Type B pancreatic cell (in vitro differentiated cells): ENCODE data around the gene RNF39. TPM values are rescaled to one million over a fixed set of nuclear protein-coding genes. Genes with fewer than 3 reads are reported as not detected.

Experiments
- DNase-seq: peaks from one replicate; pipeline ENCODE4 v3.0.0; 2021; ENCODE audit warnings: mixed read lengths; ENCODE audit not compliant: unreplicated experiment; ENCODE audit errors: extremely low spot score
- H3K27ac Mint-ChIP-seq: 2 replicates; pipeline ENCODE4 v1.8.0; 2021; ENCODE audit warnings: mild to moderate bottlenecking, mixed read lengths
- H3K27me3 Mint-ChIP-seq: 2 replicates; pipeline ENCODE4 v1.8.0; 2021; ENCODE audit warnings: mixed read lengths
- H3K36me3 Mint-ChIP-seq: 2 replicates; pipeline ENCODE4 v1.8.0; 2021; ENCODE audit warnings: mixed read lengths
- H3K4me1 Mint-ChIP-seq: one replicate; pipeline ENCODE4 v1.8.0; 2021; ENCODE audit warnings: mixed read lengths; ENCODE audit not compliant: unreplicated experiment
- H3K4me3 Mint-ChIP-seq: 2 replicates; pipeline ENCODE4 v1.8.0; 2021; ENCODE audit warnings: mild to moderate bottlenecking, mixed read lengths
- H3K9me3 Mint-ChIP-seq: 2 replicates; pipeline ENCODE4 v1.8.0; 2021; ENCODE audit warnings: mixed read lengths
- total RNA-seq: library from RNA; stranded (reverse); gene quantifications from 2 replicates; pipeline ENCODE4 v1.2.1, GENCODE V29; 2021; ENCODE audit warnings: low replicate concordance
- TF ChIP-seq, protein P1 (sequence below): fragments of 200-600 bp; sonication (generic); conservative IDR thresholded peaks from 2 replicates; pipeline ENCODE4 v1.5.0; 2021; ENCODE audit warnings: antibody characterized with exemption, mild to moderate bottlenecking

The RNF39 gene
- total RNA-seq, 1 donor from 2014 or later, result 1.5 TPM

DNA sequence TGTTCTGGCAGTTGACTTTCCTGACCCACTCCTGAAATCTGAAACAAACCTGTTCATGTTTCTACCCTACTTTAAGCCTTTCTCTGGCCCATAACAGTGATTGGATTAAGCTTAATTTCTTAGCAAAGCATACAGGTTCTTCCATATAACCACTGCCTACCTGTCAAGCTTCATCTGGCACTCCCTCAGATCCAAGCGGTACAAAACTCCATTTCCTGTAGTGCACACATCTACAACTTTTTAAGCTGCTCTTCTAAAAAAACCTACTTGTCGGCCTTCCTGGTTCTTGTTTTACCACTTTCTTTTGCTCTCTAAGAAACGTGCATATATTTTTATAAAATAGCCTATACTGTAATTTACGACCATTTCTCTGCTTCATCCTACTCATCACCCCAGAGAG lies 9.5 kb downstream of the RNF39 start:
- Mint-ChIP-seq H3K27me3 (peaks cover 32% of the 10 kb centered on the region), H3K27ac (peak overlapping the region; percentile 98), H3K4me3 (peak overlapping the region; percentile 95), H3K4me1 (peaks cover 35% of the 10 kb centered on the region), H3K9me3 (no peaks in the 10 kb centered on the region), H3K36me3 (peaks cover 36% of the 10 kb centered on the region)
- DNase-seq, result no peak
- TF ChIP-seq, protein P1, sequence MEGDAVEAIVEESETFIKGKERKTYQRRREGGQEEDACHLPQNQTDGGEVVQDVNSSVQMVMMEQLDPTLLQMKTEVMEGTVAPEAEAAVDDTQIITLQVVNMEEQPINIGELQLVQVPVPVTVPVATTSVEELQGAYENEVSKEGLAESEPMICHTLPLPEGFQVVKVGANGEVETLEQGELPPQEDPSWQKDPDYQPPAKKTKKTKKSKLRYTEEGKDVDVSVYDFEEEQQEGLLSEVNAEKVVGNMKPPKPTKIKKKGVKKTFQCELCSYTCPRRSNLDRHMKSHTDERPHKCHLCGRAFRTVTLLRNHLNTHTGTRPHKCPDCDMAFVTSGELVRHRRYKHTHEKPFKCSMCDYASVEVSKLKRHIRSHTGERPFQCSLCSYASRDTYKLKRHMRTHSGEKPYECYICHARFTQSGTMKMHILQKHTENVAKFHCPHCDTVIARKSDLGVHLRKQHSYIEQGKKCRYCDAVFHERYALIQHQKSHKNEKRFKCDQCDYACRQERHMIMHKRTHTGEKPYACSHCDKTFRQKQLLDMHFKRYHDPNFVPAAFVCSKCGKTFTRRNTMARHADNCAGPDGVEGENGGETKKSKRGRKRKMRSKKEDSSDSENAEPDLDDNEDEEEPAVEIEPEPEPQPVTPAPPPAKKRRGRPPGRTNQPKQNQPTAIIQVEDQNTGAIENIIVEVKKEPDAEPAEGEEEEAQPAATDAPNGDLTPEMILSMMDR, result no peak

DNA sequence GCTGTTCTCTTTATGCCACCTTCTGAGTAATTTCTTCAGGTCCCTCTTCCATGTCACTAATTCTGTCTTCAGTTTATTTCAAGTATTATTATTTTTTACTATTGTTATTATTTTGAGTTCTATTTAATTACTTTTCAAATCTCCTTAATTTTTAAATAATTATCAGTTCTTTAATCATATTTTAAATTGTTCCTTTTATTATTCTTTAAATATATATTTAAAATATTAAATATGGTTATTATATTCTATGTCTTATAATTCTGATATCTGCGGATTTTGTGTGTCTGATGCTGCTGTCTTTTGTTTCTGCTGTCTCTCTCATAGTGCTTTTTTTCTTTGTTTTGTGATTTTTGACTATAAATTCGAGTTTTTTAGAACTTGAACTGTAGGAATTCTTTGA lies 12.3 kb downstream of the RNF39 start:
- H3K4me3 Mint-ChIP-seq, result peak overlapping the region; percentile 73
- peaks cover 10% of the 10 kb centered on the region for H3K27me3 Mint-ChIP-seq
- TF ChIP-seq, protein P1, result no peak
- peaks cover 17% of the 10 kb centered on the region for H3K36me3 Mint-ChIP-seq
- peaks cover 42% of the 10 kb centered on the region for H3K4me1 Mint-ChIP-seq
- H3K9me3 Mint-ChIP-seq, result no peaks in the 10 kb centered on the region
- DNase-seq, result no peak
- H3K27ac Mint-ChIP-seq, result no peak overlapping the region

DNA sequence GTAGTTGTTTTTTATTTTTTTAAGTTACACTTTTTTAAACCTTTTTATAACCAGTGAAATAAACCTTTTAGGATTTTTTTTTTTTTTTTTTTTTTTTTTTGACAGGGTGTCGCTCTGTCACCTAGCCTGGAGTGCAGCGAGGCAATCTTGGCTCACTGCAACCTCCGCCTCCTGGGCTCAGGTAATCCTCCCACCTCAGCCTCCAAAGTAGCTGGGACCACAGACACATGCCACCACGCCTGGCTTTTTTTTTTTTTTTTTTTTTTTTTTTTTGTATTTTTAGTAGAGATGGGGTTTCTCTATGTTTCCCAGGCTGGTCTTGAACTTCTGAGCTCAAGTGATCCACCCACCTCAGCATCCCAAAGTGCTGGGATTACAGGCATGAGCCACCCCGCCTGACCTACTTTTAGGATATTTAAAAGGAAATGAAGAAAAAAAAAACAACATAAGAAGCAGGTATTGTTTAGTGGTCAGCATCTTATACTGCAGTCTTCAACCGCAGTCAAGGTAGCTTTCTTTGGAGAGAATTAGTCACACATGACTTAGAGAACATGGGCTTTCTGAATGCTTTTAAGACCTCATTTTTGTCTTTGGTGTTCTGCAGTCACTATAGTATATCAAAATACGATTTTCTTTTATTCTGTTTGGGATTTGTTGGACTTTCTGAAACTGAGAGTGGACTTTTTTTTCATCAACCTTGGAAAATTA lies 12.9 kb downstream of the RNF39 start:
- peaks cover 10% of the 10 kb centered on the region for H3K36me3 Mint-ChIP-seq
- H3K9me3 Mint-ChIP-seq, result no peaks in the 10 kb centered on the region
- peaks cover 3% of the 10 kb centered on the region for H3K27me3 Mint-ChIP-seq
- TF ChIP-seq, protein P1, result no peak
- DNase-seq, result no peak
- H3K4me1 Mint-ChIP-seq, result peaks cover 37% of the 10 kb centered on the region
- peak overlapping the region; percentile 99 for H3K4me3 Mint-ChIP-seq
- H3K27ac Mint-ChIP-seq, result no peak overlapping the region

DNA sequence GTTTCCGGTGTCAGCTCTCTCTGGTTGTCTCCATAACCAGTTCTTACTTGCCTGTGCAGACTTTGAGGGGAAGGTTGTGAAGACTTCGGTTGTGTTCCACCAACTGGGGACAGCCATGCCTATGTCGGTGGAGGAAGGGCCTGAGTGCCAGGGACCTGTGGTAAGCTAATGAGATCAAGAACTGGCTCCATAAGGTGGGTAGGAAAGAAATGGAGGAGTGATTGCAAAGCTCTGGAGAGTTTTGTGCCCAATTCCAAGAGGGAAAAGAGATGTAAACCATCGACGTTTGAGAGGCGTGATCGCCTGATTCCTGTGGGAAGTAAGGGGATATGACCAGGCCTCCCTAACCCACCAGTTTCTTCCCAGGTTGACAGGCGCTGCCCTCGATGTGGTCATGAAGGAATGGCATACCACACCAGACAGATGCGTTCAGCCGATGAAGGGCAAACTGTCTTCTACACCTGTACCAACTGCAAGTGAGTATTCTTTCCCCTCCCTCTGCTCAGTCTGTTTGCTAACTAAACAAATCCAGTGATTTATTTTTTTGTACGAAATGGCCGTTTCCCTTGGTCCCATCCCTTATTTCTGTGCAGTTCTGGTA lies 13.6 kb downstream of the RNF39 start:
- Mint-ChIP-seq H3K36me3 (peaks cover 7% of the 10 kb centered on the region), H3K27ac (peak overlapping the region; percentile 98)
- TF ChIP-seq, protein P1, result no peak

DNA sequence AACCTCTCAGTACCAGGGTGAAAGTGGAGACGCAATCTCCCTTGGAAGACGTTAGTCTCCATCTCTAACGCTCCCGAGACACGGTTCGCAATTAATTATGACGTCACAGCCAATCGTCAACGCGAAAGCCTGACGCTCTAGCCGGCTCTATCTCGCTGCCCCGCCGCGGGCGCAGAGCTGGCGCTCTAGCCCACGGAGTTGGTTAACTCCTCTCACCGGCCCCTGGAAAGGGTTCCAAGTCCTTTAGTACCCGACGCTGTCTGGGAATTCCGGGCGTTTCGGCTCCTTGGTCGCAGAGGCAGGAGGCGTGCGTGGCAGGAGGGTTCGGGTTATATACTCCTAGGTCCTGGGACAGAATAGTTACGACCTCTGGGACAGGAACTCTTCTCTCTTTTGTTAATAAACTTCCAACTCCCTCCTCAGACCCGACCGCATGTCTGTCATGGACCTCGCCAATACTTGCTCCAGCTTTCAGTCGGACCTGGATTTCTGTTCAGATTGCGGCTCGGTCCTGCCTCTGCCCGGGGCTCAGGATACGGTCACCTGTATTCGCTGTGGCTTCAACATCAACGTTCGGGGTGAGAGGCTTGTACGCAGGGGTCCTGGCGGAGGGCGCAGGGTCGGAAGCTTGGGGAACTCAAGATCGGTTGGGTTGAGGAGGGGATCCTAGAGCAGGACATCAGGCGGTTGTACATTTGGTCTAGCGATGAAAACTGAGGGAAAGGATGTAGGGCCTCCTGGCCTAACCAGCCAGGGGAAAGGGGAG lies 14.3 kb downstream of the RNF39 start, which contains the start of gene POLR1H:
Gene POLR1H (plus strand): TSS at position 174 of the 766 bp plus-strand sequence. CDS start 260 bp downstream, at position 434.
- Mint-ChIP-seq H3K4me1 (peaks cover 32% of the 10 kb centered on the region), H3K9me3 (no peaks in the 10 kb centered on the region), H3K27ac (peak within 1 kb of the TSS; percentile 98), H3K4me3 (peak within 1 kb of the TSS; percentile 99), H3K36me3 (peaks cover 7% of the 10 kb centered on the region), H3K27me3 (no peaks in the 10 kb centered on the region)
- peak; percentile 91 for DNase-seq
- TF ChIP-seq, protein P1, result peak; percentile 13

More for the DNA sequence above, 13.6 kb downstream of the RNF39 start:
- H3K4me3 Mint-ChIP-seq, result peak overlapping the region; percentile 99
- H3K4me1 Mint-ChIP-seq, result peaks cover 33% of the 10 kb centered on the region
- no peaks in the 10 kb centered on the region for H3K27me3 Mint-ChIP-seq
- no peaks in the 10 kb centered on the region for H3K9me3 Mint-ChIP-seq
- no peak for DNase-seq
